ENCODE data around the gene GRK1. TPM values are rescaled to one million over a fixed set of nuclear protein-coding genes. Genes with fewer than 3 reads are reported as not detected.

Gene GRK1
- total and polyA plus RNA-seq, 2 of the 8 experiments (the other 6 are each of a cell fraction or from before 2014, with no cell fraction given), result 0.12 TPM; not detected in 1

- Histone ChIP-seq H3K9ac (replicated peaks in 1 of 4; ENCODE audit: extremely low read depth in 1 of 4, low read depth in 3 of 4, low read length in 3 of 4) (peak within 1 kb of the TSS in 3 of 4 experiments; percentile 13 to 29 (median 16); a peak in 3 of 7 replicates), H4K5ac (ENCODE audit: insufficient read length, low read depth, low read length) (no peak within 1 kb of the TSS), H2BK15ac (ENCODE audit: low read length) (peak within 1 kb of the TSS; percentile 99; the same call in 1 of the 2 replicates), H3K4me2 (ENCODE audit: insufficient read depth in 1 of 2, low read depth in 2 of 2, low read length in 2 of 2) (peak within 1 kb of the TSS; percentile 96 to 98), H3K27ac (ENCODE audit: low read depth, low read length) (no peak within 1 kb of the TSS), H3K56ac (replicated peaks; ENCODE audit: insufficient read length, low read depth, low read length) (no peak within 1 kb of the TSS), H4K20me1 (replicated peaks in 1 of 2; ENCODE audit: control insufficient read depth in 1 of 2, insufficient read depth in 2 of 2, low read length in 2 of 2) (peaks cover 0 to 8% of the 10 kb centered on the region in 2 experiments), H3K79me1 (ENCODE audit: low read depth, low read length) (no peaks in the 10 kb centered on the region; the same call in 1 of the 2 replicates), H3K23ac (ENCODE audit: insufficient read length) (no peak within 1 kb of the TSS), H4K8ac (ENCODE audit: extremely low read depth, insufficient read depth, low read length) (peak within 1 kb of the TSS; percentile 62; the same call in 1 of the 2 replicates), H3K79me2 (ENCODE audit: control insufficient read depth in 1 of 2, insufficient read depth in 2 of 2, low read length in 2 of 2) (peaks cover 0 to 4% of the 10 kb centered on the region in 2 experiments; a peak in 1 of 4 replicates), H3K23me2 (ENCODE audit: low read depth, low read length) (peaks cover 16% of the 10 kb centered on the region; the same call in 1 of the 2 replicates), H3K27me3 (replicated peaks in 1 of 4; ENCODE audit: control insufficient read depth in 3 of 4, extremely low read depth in 1 of 4, insufficient read depth in 3 of 4, low read length in 3 of 4) (peaks cover 2 to 32% (median 25%) of the 10 kb centered on the region in 4 experiments), H2BK120ac (replicated peaks; ENCODE audit: low read depth, low read length) (no peak within 1 kb of the TSS), H2BK20ac (ENCODE audit: low read length) (peak within 1 kb of the TSS; percentile 90; the same call in 1 of the 2 replicates), H3K4ac (replicated peaks; ENCODE audit: insufficient read length, low read depth, low read length) (peak within 1 kb of the TSS; percentile 57), H3K36me3 (ENCODE audit: control insufficient read depth in 2 of 4, insufficient read depth in 4 of 4, low read length in 3 of 4) (no peaks in the 10 kb centered on the region), H3K18ac (ENCODE audit: extremely low read depth, low read length) (peak within 1 kb of the TSS; percentile 78), H3K14ac (ENCODE audit: insufficient read length) (no peak within 1 kb of the TSS), H3K4me1 (replicated peaks in 1 of 4; ENCODE audit: control insufficient read depth in 3 of 4, insufficient read depth in 4 of 4, low read length in 3 of 4) (peaks cover 4 to 7% (median 6%) of the 10 kb centered on the region in 4 experiments; a peak in 5 of 7 replicates), H2BK5ac (ENCODE audit: low read depth, low read length) (no peak within 1 kb of the TSS), H2AK5ac (ENCODE audit: low read depth, low read length) (no peak within 1 kb of the TSS), H4K91ac (replicated peaks; ENCODE audit: insufficient read length, low read length) (peak within 1 kb of the TSS; percentile 48), H2BK12ac (ENCODE audit: low read depth, low read length) (peak within 1 kb of the TSS; percentile 68; the same call in 1 of the 2 replicates), H2AFZ (ENCODE audit: low read length) (peak within 1 kb of the TSS; percentile 78), H3K4me3 (ENCODE audit: extremely low read depth in 1 of 4, insufficient read depth in 2 of 4, low read depth in 3 of 4, low read length in 4 of 4) (peak within 1 kb of the TSS; percentile 66 to 74 (median 69)), H3K9me3 (ENCODE audit: insufficient read depth in 2 of 2, low read depth in 1 of 2, low read length in 1 of 2) (no peaks in the 10 kb centered on the region)
- DNase-seq (ENCODE audit: low read depth in 1 of 2, low spot score in 2 of 2) (peak in 1 of 2 experiments; percentile 89), FAIRE-seq (no peak)
- CTCF ChIA-PET (ENCODE audit: partially characterized antibody), result interaction anchor here (0.6 to 1.0 kb wide), 3 partner anchors 14 to 463 kb away, joined by 3 read pairs; no protein-coding TSS in a partner anchor
- WGBS, 2 experiments (ENCODE audit: extremely low coverage in 1 of 2, insufficient coverage in 1 of 2, insufficient read length in 1 of 2, insufficient replicate concordance in 2 of 2, low coverage in 1 of 2, low lambda C conversion rate in 2 of 2, missing lambda C conversion rate in 1 of 2), result 4% methylated on average over 44 of the region's 80 CpGs; no CpG with 5 or more reads in 1 of the 2 experiments
- POLR2A ChIA-PET (ENCODE audit: partially characterized antibody), result no interaction called here
- TF ChIP-seq PHF8 (conservative IDR thresholded peaks at IDR 0.05; ENCODE audit: low read depth, low read length), result peak; percentile 51; the same call in 1 of the 2 replicates
- TF ChIP-seq CTCF (IDR thresholded peaks at IDR 0.05; ENCODE audit: control extremely low read depth in 1 of 3, insufficient read depth in 1 of 3, low read depth in 1 of 3, low read length in 3 of 3), result peak in 1 of 3 experiments; percentile 18; a peak in 1 of 4 replicates
- peak; percentile 84 for TF ChIP-seq KDM4A (IDR thresholded peaks at IDR 0.05; ENCODE audit: low read depth, low read length, severe bottlenecking)
- 0 out of 2 replicates have a peak, but pooled peaks have one; percentile 23 for TF ChIP-seq MAX (IDR thresholded peaks at IDR 0.05)
- TF ChIP-seq EZH2 (IDR thresholded peaks at IDR 0.05; ENCODE audit: low read depth, low read length, severe bottlenecking), result peak; percentile 12
- TF ChIP-seq CEBPB (IDR thresholded peaks at IDR 0.05; ENCODE audit: low read depth, low read length), result no peak
- 0 out of 2 replicates have a peak, but pooled peaks have one; percentile 41 for TF ChIP-seq RBBP5 (IDR thresholded peaks at IDR 0.05; ENCODE audit: borderline replicate concordance, low read depth, low read length)
Observed at GRCh38 chr13:113758651-113759524, 91.9 kb downstream of the GRK1 start, which contains the start of gene TMEM255B. Gene TMEM255B, plus strand, starts transcription at chr13:113759226. Its CDS starts 44 bp downstream, at chr13:113759270.
